ENCODE data around the gene SLC43A2. TPM values are rescaled to one million over a fixed set of nuclear protein-coding genes. Genes with fewer than 3 reads are reported as not detected.

SLC43A2 gene
- total and polyA plus RNA-seq, 8 donors: 25.6 to 87.9 (median 27.0) TPM

GRCh38 chr17:1555651-1556471 lies 72.8 kb downstream of the SLC43A2 start:
- H3K4me3 ChIP-seq: no peak overlapping the region
- no peaks in the 10 kb centered on the region for H3K27me3 ChIP-seq
- peak in 1 of 4 donors; percentile 80 for DNase-seq
- H3K36me3 ChIP-seq: peaks cover 0 to 29% of the 10 kb centered on the region in 2 donors
- no peak for TF ChIP-seq CTCF (IDR thresholded peaks at IDR 0.05)
- intact Hi-C loops (cut with DNase I): no loop called here
- H3K4me1 ChIP-seq: peaks cover 24 to 72% of the 10 kb centered on the region in 2 donors
- peak overlapping the region; percentile 23 to 83 for H3K27ac ChIP-seq
- no peaks in the 10 kb centered on the region for H3K9me3 ChIP-seq
- ATAC-seq: peak; percentile 54

- Histone ChIP-seq H3K27ac (peak overlapping the region; percentile 23 to 83), H3K36me3 (peaks cover 0 to 38% of the 10 kb centered on the region in 2 donors), H3K9me3 (no peaks in the 10 kb centered on the region), H3K27me3 (no peaks in the 10 kb centered on the region), H3K4me3 (no peak overlapping the region), H3K4me1 (peaks cover 19 to 63% of the 10 kb centered on the region in 2 donors)
- no peak for TF ChIP-seq CTCF (IDR thresholded peaks at IDR 0.05)
- intact Hi-C loops (cut with DNase I): no loop called here
- DNase-seq (no peak), ATAC-seq (no peak)
Measured at GRCh38 chr17:1554751-1555540, 73.7 kb downstream of the SLC43A2 start.

GRCh38 chr17:1553354-1554266 lies 75.0 kb downstream of the SLC43A2 start:
- H3K36me3 ChIP-seq: peaks cover 0 to 52% of the 10 kb centered on the region in 2 donors

GRCh38 chr17:1552932-1553331 lies 75.7 kb downstream of the SLC43A2 start:
- no peak for TF ChIP-seq CTCF (IDR thresholded peaks at IDR 0.05)
- H3K27me3 ChIP-seq: no peaks in the 10 kb centered on the region
- DNase-seq (no peak), ATAC-seq (no peak)
- intact Hi-C loops (cut with DNase I): no loop called here
- peaks cover 19 to 44% of the 10 kb centered on the region in 2 donors for H3K4me1 ChIP-seq
- H3K9me3 ChIP-seq: no peaks in the 10 kb centered on the region
- peaks cover 0 to 58% of the 10 kb centered on the region in 2 donors for H3K36me3 ChIP-seq
- no peak overlapping the region for H3K4me3 ChIP-seq
- H3K27ac ChIP-seq: peak overlapping the region in 1 of 2 donors; percentile 27

More at GRCh38 chr17:1553354-1554266, 75.0 kb downstream of the SLC43A2 start:
- no peaks in the 10 kb centered on the region for H3K27me3 ChIP-seq
- no peak overlapping the region for H3K4me3 ChIP-seq
- peak overlapping the region; percentile 27 to 83 for H3K27ac ChIP-seq
- no peak for DNase-seq
- no peak for TF ChIP-seq CTCF (IDR thresholded peaks at IDR 0.05)
- peaks cover 19 to 50% of the 10 kb centered on the region in 2 donors for H3K4me1 ChIP-seq
- peak; percentile 74 for ATAC-seq
- no peaks in the 10 kb centered on the region for H3K9me3 ChIP-seq
- intact Hi-C loops (cut with DNase I): no loop called here

Data from left lung (tissue), 10 donors.